ENCODE results near the gene KRTAP10-4.
A peak's percentile ranks its signal among the peaks of the same experiment; 100 is the strongest.

KRTAP10-4 gene

DNA sequence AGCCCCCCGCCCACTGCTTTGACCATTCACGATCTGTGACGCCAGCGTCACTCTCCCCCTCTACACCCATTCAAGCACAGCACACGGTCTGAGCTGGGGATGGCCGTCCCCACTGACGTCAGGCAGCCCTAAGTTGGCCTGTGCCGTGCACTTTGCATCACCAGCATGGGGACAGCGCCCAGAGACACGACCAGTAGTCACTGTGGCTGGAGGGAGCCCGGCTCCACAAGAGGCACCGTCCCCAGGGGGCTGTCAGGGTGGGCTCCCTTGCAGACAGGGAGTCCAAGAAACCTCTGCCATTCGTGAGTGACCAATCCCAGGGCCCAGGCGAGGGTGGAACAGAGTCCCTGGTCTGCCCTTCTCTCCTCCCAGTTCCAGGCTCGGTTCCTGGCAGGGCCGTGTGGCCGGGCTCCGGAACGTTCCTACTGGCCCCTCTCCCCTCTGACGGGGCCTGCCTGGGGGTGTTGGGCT, 40.7 kb downstream of the KRTAP10-4 start:
- TF ChIP-seq, protein P1, sequence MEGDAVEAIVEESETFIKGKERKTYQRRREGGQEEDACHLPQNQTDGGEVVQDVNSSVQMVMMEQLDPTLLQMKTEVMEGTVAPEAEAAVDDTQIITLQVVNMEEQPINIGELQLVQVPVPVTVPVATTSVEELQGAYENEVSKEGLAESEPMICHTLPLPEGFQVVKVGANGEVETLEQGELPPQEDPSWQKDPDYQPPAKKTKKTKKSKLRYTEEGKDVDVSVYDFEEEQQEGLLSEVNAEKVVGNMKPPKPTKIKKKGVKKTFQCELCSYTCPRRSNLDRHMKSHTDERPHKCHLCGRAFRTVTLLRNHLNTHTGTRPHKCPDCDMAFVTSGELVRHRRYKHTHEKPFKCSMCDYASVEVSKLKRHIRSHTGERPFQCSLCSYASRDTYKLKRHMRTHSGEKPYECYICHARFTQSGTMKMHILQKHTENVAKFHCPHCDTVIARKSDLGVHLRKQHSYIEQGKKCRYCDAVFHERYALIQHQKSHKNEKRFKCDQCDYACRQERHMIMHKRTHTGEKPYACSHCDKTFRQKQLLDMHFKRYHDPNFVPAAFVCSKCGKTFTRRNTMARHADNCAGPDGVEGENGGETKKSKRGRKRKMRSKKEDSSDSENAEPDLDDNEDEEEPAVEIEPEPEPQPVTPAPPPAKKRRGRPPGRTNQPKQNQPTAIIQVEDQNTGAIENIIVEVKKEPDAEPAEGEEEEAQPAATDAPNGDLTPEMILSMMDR (IDR thresholded peaks at IDR 0.05) = no peak
- no peak for DNase-seq (ENCODE audit: low spot score)
- H3K4me3 ChIP-seq = no peak overlapping the region
- no peak overlapping the region for H3K27ac ChIP-seq

DNA sequence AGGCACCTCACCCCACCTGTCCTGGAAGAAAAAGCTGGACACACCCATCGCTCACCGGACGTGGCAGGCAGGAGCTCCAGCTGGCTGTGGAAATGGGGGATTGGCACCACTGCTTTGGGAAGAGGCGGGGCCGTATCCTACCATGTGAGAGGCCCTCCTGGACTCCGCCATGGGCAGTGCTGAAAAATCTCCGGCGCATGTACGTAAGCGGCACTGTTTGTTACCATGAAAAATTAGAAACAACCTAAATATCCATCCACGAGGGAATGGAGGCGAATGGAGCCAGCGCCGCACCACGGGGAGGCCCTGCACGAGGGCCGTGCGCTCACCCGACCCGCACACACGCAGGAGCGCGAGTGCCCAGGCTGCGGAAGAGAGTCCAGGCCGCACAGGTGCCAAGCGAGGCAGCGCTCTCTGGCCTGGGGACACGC, 41.4 kb downstream of the KRTAP10-4 start:
- no peak overlapping the region for H3K4me3 ChIP-seq
- TF ChIP-seq, protein P1 (IDR thresholded peaks at IDR 0.05) = no peak
- DNase-seq (ENCODE audit: low spot score) = no peak
- no peak overlapping the region for H3K27ac ChIP-seq

DNA sequence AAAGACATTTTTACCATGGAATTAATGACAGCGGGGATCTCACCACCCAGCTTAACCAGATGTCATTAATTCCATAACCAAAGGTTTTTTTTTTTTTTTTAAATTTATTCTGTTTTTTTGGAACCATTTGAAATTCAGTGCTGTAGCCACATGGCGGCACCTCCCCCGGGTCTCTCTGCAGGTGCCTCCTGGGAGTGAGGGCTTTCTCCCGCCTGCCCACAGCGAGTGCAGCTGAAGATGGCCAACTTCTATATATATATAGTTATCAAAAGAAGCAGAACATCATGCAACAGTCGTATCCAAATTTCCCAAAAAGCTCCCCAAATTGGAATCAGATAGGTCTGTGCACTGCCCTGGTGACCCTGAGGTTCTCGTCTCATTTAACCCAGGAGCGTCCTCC, 41.9 kb downstream of the KRTAP10-4 start:
- DNase-seq (ENCODE audit: low spot score) = no peak
- H3K27ac ChIP-seq = no peak overlapping the region
- TF ChIP-seq, protein P1 (IDR thresholded peaks at IDR 0.05) = no peak
- H3K4me3 ChIP-seq = no peak overlapping the region

DNA sequence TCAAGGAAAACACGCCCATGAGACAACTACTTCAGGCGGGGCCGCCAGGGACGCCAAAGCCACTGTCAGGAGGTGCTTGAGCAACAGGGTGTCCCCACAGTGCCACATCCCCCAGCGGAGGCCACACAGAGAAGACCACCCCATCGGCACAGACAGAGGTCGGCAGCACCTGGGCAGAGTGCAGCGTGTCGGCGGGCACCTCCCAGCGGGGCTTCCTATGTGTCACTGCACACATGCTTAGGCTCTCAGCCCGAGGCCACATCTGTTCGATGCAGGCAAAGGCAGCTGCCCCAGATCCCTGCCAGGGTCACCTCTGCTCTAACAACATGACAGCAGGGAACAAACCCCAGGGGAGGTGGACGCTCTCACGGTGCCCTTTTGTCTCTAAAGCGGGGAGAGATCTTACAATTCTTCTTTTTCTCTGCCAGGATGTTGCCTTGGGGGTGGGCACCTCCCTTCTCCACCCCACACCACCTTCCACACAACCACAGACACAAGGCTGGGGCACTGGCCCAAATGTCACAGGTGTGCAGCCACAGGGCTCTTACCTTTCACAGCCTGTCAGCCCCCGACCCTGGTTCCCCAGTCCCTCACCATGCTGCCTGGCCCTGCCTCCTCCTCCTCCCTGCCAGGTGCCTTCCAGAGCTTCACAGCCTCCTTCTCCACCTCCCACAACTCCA, 42.5 kb downstream of the KRTAP10-4 start:
- no peak overlapping the region for H3K27ac ChIP-seq
- H3K4me3 ChIP-seq = no peak overlapping the region
- DNase-seq (ENCODE audit: low spot score) = no peak
- TF ChIP-seq, protein P1 (IDR thresholded peaks at IDR 0.05) = no peak

DNA sequence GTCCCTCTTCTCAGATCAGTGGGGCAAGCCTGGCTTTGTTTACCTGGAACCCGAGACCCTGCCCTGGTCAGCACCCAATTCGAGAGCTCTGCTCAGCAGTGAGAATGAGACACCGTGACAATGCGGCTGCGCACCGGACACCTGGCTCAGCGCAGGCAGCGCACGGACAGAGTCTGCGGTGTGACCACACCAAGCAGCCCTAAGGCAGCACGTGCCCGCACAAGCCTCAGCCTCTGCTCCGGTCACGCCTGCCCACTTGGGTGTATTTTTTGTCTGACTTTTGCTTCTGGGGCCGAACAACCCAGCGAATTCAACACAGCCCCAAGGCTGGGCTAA, 43.0 kb downstream of the KRTAP10-4 start:
- DNase-seq (ENCODE audit: low spot score) = peak; percentile 66
- H3K4me3 ChIP-seq = no peak overlapping the region
- H3K27ac ChIP-seq = no peak overlapping the region
- TF ChIP-seq, protein P1 (IDR thresholded peaks at IDR 0.05) = no peak

DNA sequence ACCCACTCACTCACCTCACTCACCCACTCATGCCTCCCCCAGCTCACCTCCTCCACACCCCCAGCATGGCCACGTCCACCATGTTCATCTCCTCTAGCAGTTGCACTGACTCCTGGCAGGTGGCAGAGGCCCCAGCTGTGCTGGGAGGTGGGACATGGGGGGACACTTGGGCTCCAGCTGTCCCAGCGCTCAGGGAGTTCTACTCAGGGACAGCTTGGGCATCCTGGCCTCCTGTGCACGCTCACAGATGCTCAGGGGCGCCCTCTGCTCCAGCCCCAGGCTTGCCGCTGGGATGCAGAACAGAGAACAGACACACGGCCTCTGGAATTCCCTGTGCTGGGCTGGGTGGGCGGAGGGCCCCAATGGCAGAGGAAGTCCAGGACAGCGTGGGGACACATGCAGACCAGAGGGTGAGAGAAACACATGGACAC, 43.6 kb downstream of the KRTAP10-4 start:
- Histone ChIP-seq H3K4me3 (no peak overlapping the region), H3K27ac (no peak overlapping the region)
- TF ChIP-seq, protein P1 (IDR thresholded peaks at IDR 0.05) = no peak
- DNase-seq (ENCODE audit: low spot score) = no peak

DNA sequence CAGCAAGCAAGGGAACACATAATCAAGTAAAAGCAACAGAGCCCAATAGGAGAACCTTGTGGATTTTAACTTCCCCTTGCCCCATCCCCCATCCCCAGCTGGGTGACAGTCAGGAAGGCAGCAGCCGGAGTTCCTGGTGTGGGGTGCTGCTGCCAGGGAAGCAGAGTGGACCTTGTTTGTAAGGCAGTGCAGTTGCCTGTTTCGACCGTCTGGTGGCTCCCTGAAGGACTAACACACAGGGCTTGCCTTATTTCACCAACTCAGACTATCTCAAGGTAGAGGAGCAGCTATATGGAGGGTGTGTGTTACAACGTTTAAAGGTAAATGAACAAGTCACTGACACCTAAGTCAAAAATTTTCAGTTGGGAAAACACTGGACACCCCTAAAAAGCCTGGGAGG, 45.0 kb downstream of the KRTAP10-4 start:
- H3K27ac ChIP-seq = no peak overlapping the region
- H3K4me3 ChIP-seq = no peak overlapping the region
- TF ChIP-seq, protein P1 (IDR thresholded peaks at IDR 0.05) = no peak
- DNase-seq (ENCODE audit: low spot score) = no peak
